T47D (cell line): Measurements from ENCODE around the gene NCMAP.

ENCODE experiments used
- DNase-seq, 2 experiments: peaks; one replicate each; pipeline versions ENCODE4 v3.0.0 to v3.0.0-alpha.2; 2011 to 2012; ENCODE audit warnings: low read depth in 1 of 2, low spot score in 1 of 2
- JUND ChIP-seq: IDR thresholded peaks from 2 replicates; pipeline ENCODE4 v1.6.1; 2012; ENCODE audit warnings: low read depth
- in situ Hi-C: cut with HindIII; loops from 2 replicates; pipeline ENCODE4 v1.10.0; 2016; ENCODE audit warnings: low sequenced_read_pairs, low pct_unique_long_range_greater_than_20kb

Gene NCMAP

GRCh38 chr1:24652382-24652781 lies 96.5 kb downstream of the NCMAP start:
- TF ChIP-seq JUND, result no peak
- DNase-seq, result no peak
- in situ Hi-C loops, result no loop called here

- in situ Hi-C loops, result no loop called here
- no peak for TF ChIP-seq JUND
Measured at GRCh38 chr1:24654010-24654409, 98.1 kb downstream of the NCMAP start.

GRCh38 chr1:24656046-24656445 lies 100.2 kb downstream of the NCMAP start:
- no peak for DNase-seq
- TF ChIP-seq JUND, result no peak
- in situ Hi-C loops, result no loop called here

More at GRCh38 chr1:24654010-24654409, 98.1 kb downstream of the NCMAP start:
- no peak for DNase-seq

GRCh38 chr1:24657781-24658180 lies 101.9 kb downstream of the NCMAP start:
- no peak for DNase-seq
- in situ Hi-C loops, result no loop called here

More at GRCh38 chr1:24657781-24658180, 101.9 kb downstream of the NCMAP start:
- no peak for TF ChIP-seq JUND
